A673 (cell line): ENCODE results near the gene C9.
"Not testable (repeated sequence)": the region's sequence is repeated elsewhere in the genome, so short reads cannot be mapped to it uniquely, and the experiment has no call there.

Source experiments
- CTCF ChIP-seq: fragments of 300-800, 200-600 bp; sonication (generic); conservative IDR thresholded peaks from 2 replicates; pipeline ENCODE4 v1.5.1; 2017; ENCODE audit warnings: low read depth, mild to moderate bottlenecking, antibody characterized with exemption, low read length, moderate library complexity, mixed read lengths
- EZH2 ChIP-seq: fragments of 200-600 bp; sonication (generic); IDR thresholded peaks from 2 replicates; pipeline ENCODE4 v1.6.1; 2017; ENCODE audit warnings: borderline replicate concordance, low read depth, mild to moderate bottlenecking, mixed read lengths, antibody characterized with exemption, low read length; ENCODE audit not compliant: poor library complexity, severe bottlenecking

- not testable (repeated sequence) for TF ChIP-seq CTCF, EZH2
These were observed 37.8 kb upstream of the C9 start for GRCh38 chr5:39402140-39402539.
